ENCODE data around the gene UBASH3B.

GRCh38 chr11:122700666-122701065 lies 45.1 kb downstream of the UBASH3B start:
- TF ChIP-seq CTCF (conservative IDR thresholded peaks at IDR 0.05 in 1 of 2, IDR thresholded peaks at IDR 0.05 in 1 of 2; ENCODE audit: low read depth in 1 of 2, low read length in 2 of 2) (no peak), EZH2 (IDR thresholded peaks at IDR 0.05; ENCODE audit: low read length, missing control alignments) (no peak)

Data from fibroblast of lung (primary cell).